Measurements from ENCODE around the gene PTTG1IP.

PTTG1IP gene

DNA sequence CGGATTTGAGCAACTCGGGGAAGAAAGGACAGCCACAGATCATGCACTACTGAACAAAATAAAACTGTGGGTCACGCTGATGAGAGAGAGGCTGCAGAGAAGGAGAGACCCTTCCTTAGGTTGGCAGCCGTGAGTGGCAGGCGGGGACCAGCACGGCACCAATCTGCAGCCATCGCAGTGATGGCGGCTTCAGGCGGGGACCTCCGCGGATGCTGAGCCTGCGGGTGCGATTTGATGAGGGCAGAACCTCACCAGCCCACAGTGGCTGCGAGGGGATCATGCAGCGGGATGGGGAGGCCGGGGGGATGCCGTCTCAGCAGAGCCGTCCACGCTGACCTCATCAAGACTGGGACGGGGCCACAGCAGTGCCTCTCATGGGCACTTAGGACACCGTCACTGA lies 35.4 kb upstream of the PTTG1IP start:
- no peak for DNase-seq

DNA sequence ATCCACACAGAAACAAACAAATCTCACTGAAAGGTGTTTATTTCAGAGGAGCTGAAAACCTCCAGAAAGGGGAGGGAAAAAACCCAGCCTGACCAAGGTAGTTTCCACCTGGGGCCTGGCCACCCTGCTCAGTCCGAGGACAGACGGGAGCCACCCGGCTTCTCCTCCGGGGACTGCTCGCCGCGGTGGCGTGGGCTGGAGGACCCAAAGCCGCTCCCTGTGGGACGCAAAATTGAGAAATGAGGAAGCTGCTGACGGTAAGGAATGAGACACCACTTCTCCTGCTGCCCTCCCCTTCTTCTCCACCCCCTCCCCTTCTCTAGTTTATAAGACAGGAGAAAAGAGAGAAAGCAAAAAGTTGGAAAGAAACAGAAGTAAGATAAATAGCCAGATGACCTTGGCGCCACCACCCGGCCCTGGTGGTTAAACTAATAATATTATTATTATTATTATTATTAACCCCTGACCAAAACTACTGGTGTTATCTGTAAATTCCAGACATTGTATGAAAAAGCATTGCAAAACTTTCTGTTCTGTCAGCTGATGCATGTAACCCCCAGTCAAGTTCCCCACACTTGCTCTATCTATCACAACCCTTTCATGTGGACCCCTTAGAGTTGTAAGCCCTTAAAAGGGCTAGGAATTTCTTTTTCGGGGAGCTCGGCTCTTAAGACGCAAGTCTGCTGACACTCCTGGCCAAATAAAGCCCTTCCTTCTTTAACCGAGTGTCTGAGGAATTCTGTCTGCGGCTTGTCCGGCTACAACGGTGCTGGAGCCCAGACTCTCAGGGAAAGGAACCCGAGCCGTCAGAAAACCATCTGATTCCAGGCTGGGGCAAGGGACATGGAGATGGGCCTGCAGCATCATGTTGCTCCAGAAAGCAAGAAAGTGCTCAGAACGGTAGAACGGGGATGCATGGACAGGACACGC lies 34.7 kb upstream of the PTTG1IP start:
- no peak for DNase-seq

DNA sequence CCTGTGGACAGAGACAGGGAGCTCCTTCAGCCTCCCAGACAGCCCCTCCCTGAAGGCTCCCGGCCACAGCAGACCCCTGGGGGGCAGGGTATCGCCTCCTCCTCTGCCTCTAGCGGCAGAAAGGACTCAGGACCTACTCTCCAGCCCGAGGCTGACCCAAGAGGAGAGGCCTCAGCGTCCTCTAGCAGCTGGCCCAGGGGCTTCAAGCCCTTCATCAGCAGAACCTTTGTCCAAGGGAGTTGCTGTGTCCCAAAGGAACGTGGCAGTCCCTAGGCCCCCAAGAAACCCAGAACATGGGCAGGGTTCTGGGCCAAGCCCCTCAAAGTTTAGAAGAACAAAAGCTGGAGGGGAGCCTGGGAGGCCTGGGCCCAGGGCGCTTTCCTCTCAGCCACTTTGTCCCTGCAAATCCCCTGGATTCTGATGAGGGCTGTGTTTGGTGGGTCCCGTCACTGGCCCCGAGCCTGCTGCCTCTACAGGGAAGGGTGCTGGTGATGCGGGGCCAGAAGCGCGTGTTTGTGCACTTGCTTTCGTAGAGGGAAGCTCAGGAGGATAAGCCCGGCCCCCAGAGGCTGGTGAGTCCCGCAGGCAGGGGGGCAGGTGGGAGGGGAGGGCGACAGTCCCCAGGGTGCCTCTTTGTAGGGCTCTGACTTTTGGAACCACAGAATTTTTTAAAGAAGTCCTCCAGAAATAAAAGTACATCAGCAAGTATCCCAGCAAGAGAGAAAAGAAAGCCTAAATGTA lies 33.9 kb upstream of the PTTG1IP start:
- no peak for DNase-seq

DNA sequence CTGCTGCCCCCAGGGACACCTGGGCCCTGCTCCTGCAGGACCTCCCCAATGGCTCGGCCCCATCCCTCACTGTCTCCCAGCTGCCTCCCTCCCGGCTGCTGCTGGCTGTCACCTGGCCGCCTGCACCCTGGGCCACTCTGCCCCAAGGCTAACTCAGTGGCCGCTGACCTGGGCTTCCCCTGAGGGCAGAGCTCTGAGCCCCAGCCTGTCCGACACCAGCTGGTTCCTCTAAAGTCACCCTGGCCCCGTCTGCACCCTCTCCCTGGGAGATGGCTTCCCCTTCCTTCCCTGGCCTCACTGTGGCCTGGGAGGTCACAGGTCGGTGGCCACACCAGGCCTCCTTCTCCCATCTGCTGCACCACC lies 32.2 kb upstream of the PTTG1IP start:
- DNase-seq, result no peak

DNA sequence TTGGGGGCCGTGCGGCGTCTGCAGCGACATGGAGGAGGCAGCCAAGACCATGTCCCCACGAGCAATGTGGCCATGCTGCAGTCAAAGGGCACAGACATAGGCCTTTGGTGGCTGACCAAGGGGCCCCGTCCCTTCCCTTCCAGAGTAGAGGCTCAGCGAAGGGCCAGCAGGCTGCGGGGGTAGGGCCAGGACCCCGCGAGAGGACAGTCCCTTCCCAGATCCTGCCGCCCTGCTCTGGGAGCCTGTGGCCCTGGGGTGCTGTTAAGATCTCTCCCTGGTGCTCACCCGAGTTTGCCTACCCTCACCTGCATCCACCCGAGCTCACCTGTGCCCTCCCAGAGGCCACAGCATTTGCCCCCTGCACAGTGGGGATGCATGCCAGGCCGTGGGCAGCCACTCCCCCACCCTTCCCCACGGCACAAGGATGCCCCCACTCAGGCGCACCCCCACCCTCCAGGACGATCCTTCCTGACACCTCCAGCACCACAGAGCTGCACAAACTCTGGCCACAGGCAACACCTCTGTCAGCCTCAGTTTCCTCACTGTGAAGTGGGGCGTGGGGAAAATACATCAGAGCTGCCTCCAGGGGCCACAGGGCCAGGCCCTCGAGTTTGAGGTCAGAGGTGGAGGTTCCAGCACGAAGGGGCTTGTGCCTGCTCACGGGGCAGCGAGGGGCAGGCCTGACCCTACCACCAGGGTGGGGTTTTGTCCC lies 31.7 kb upstream of the PTTG1IP start:
- no peak for DNase-seq

DNA sequence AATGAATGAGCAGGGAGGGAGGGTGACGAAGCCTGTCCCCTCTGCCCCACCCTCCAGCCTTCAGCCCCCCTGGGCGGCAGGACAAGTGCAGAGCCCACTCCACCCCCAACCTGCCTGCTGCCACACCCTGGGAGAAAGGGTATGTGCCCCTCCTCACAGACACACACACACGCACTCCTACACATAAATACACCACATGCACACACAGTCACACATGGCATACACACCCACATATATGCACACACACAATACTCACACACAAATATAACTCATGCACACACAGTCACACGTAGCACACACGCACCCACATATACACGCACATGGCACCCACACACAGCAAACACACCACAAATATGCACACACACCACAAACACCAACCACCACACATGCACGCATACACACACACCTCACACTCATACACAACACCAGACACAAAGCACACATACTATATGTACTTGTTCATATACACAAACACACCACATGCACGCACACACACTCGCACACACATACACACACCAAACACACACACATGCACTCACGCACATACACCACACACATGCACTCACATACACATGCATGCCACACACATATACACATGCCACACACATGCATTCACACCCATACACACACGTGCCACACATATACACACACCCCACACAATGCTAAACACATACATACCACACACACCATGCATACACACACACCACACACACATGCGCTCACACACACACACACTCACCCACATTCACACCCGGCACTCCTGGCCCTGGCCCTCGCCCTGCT lies 30.8 kb upstream of the PTTG1IP start:
- DNase-seq, result no peak

DNA sequence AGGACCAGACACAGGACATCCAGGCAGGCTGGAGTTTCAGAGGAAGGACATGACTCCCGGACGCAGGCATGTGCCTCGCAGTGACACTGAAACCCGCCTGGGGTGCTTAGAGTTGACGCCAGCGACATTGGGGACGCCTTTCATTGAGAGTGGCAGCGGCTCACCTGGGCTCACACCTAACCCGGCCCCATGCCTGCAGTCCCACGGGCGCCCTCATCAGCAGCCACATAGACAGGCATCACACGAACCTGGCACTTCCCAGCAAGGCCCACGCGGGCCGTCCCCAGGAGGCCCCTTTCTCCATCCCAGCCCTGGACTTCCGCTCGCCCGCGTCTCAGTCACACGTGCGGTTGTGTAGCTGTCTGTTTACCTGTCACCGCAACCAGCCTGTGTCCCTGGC lies 30.2 kb upstream of the PTTG1IP start:
- no peak for DNase-seq

DNA sequence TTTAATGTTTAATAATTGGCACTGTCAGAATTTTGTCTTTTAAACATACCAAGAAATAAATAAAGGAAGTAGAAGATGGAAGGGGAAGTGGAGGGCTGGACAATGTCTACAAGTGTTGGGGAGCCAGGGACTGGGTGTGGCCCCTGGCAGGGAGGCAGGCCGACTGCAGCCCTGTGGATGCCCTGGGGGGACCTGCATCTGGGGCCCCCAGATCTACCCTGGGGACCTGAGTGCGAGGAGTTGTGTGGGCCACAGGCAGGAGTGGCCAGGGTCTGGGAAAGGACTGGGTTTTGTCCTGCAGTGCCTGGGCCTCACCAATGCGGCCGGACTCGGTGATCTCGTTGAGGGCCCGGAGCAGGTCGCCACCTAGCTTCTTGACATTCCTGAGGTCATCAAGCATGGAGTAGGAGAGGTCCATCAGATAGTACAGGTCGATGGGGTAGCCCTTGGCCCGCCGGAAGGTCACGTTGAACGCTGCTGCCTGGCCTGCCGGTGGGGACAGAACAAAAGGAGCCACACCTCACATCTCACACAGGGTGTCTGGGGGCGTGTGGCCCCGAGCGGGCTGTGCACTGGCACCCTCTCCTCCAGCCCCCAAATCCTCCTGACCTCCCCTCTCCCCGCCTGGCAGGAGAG lies 29.7 kb upstream of the PTTG1IP start:
- DNase-seq, result no peak

DNA sequence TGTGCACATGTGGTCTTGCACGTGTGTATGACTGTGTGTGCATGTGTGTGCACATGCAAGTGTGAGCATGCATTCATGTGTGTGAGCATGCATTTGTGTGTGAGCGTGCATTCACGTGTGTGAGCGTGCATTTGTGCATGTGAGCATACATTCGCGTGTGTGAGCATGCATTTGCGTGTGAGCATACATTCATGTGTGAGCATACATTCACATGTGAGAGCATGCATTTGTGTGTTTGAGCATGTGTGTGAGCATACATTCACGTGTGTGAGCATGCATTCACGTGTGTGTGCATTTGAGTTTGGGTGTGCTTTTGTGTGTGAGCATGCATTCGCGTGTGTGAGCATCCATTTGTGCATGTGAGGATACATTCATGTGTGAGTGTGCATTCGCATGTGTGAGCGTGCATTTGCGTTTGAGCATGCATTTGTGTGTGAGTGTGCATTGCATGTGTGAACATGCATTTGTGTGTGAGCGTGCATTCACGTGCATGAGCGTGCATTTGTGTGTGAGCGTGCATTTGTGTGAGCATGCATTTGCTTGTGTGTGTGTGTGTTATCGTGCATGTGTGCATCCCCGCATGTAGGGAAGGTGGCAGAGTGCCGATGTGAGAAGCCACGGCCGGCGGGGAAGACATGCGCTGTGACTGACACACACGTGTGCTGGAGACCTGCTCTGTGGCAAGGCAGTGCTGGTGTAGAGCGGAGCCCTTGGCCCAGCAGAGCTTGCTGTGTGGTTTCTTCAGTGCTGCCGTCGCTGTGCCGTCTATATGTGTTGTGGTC lies 29.0 kb upstream of the PTTG1IP start:
- no peak for DNase-seq

DNA sequence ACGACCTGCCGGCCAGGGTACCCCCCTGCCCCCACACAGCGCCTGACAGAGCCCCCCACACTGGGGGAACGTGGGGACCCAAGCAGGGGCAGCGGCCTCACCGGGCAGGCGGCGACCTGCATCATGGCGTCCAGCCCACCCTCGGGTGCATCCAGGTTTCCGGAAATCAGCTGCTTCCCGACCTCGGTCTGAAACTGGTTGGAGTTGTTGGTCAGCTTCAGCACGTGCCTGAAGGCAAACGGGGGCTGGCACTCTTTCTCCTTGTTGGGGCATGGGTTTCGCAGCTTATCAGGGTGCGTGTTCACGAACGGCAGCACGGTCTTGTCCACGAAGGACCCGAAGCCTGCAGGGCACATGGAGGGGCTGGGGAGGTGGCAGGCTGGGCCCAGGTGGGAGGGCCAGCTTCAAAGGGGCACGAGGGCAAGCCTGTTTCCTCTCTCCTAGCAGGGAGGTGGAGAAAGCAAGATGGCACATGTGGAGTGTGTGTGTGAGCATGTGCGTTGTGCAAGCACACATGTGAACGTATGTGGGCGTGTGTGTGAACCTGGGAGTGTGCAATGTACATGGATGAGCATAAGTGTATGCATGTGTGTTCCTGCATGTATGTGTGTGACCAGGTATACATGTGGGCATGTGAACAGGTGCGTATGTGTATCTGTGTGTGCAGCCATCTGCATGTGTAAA lies 28.0 kb upstream of the PTTG1IP start:
- DNase-seq, result no peak

DNA sequence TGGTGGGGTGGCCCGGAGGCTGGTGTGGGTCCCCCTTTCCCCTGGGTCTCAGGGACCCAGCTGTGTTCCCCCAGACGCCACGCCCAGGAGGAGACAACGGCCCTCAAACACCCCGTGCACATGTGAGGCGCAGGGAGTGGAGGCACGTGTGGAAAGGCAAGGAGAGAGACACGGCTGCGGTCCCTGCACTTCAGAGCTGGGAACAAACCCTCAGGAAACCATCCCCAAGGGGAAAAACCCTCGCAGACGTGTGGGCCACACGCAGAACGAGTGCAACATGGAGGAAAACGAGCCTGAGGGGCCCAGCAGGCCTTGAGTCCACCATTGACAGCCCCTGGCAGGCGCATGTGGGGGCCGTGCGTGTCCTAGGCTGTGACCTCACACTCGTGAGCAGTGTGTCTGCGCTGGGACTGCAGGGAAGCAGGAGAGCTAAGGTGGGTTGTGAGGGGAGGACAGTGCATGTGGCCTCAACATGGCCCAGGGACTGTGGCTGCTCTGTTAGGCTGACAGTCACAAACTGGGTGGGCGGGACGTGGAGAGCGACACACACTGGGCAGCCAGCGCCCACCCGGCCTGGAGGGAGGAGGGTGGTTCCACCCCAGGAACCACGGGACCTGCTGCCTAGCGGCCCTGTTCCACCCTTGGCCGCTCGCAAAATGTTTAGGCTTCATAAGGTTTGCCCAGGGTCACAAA lies 27.2 kb upstream of the PTTG1IP start:
- DNase-seq, result no peak

DNA sequence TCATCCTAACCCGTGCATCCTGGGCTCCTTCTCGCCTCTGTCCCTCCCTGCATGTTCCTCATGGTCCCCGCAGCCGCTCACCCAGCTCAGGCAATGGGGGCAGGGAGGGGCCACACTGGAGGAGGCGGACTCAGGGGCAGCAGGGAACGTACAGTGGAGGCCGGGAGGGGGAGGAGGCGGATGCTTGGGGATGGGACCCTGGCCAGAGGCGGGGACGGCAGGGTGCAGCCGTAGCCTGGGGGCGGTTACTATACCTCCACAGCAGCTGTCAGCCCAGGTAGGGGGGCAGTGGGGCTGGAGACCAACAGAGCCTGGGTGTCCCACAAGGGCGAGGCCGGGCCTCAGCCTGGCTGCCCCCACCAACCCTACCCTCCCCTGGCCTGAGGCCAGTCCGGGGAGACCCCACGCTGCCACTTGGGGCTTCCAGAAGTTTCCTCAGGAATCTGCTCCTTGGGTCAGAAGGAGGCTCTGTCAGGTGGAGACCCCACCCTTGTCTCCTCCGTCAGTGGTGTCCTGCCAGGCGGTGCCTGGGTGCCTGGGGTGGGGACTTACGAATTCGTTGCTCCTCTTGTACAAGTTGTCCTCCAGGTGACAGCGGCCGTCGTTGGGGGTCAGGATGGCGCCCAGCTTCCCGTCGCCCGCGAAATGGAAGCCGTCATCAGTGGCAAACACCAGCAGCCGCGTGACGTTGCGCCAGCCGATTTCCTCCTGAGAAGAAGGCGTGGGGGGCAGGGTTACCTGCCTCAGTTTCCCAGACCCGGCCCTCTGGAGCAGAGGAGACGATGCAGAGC lies 26.5 kb upstream of the PTTG1IP start:
- no peak for DNase-seq

DNA sequence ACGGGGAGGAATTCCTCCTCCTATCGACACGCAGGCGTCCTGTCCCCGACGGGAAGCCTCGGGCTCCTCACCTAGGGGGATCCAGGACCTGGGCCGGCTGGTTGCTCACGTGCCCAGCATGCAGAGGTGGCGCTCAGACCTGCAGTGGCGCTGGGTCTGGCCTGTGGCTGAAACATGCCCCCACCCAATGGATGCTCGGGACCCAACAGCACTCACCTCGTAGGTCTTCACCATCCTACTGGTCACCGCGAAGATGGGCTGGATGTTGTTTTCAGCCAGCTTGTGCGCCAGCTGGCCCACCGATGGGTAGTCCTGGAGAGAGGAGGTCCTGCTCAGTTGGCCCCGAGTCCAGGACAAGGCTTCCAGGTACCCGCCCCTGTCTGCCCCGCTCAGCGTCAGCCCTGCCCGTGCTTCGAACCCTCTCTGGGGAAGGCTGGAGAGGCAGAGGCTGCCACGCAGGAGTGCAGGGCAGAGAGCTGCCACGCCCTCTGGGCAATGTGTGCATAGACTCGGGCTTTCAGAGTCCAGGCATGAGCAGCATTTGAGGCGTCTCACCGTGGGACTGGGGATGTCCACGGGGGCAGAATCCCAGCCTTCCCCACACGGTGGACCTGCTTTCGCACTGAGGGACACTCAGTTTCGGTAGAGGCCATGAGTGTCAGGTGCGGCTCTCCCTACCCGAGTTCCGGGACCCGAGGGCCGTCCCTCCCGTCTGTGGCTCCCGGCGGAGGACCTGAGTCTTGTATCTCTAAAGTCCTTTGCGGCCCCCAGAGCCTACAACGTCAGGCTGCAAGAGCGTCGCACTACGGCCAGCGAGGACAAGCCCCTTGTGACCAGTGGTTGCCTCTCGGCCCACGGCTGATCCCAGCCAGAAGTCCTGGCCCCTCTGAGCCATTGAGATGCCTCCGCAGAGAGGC lies 25.6 kb upstream of the PTTG1IP start:
- DNase-seq, result no peak

DNA sequence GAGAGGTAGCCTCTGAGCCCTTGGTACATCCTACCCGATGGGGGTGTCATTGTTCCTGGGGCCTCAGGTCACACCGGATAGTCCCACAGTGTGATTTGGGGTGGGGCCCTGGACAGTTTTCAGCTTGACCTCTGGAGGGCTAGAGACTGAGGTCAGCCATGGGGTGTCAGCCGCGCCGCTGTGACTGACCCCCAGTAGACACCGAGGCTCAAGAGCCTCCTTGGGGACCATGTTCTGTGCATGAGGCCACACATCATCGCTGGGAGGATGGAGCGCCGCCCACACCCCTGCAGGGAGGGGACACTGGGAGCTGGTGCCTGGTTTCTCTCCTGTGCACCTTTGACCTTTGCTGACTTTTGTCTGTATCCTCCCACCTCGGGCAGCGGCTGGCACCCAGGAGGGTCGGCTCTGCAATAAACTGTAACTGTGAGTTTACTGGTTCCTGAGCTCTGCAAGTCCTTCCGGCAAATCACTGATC lies 24.6 kb upstream of the PTTG1IP start:
- no peak for DNase-seq

DNA sequence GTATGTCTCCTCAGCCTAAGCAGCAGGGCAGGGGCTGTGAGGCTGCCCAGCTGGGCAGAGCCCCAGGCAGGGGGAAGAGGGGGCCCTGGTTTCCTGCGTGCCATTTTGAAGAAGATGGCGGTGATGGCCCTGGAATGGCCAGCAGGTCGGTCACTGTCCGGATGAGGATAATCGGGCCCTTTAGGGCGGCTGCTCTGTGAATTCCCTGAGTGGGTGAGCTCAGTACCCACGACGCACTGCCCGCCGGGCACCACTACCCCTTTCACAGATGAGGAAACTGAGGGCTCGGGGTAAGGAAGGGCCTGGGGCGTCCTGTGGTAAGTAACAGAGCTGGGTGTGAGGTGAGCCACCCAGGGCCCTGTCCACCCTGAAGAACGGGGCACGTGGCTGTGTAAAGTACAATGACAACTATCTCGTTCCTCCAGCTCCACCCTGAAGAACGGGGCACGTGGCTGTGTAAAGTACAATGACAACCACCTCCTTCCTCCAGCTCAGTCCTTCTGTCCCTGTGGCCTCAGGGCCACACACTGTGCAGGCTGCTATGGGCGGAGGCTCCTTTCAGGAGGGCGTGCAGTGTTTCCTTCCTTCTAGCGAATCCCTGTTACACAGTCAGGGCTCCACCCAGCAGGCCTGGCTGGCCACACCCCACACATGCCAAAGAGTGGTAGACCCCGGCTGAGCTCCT lies 24.0 kb upstream of the PTTG1IP start:
- no peak for DNase-seq

DNA sequence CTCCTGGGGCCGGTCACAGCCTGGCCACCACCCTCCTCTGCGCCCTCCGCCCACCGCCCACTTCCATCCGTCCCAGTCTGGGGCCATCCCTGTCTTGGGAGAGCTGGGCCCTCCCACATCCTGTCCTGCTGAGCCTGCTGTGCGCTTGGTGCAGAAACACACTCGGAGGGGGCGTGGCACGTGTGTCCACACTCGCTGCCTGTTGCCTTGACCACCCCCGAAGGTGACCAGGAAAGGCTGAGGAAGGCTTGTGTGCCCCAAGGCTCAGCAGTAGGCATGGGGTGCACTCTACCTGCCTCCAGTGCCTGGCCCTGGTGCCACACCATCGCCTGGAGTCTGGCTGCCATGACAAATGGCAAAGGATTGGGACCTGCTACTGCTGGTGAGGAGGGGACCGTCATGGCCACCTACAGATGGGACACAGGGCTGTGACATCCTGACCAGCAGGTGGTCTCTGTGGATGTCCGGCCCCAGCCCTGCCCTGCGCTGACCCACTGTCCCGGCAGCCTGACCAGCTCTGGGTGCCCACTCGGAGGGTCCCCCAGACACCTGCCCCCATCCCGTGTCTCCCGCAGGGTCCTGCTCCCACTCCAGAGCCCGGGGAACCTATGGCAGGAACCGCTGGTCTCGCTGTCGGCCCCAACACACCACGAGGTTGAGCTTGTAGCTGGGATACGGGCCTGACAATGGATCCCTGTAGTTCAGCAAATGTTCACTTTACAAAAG lies 23.2 kb upstream of the PTTG1IP start:
- DNase-seq, result no peak

DNA sequence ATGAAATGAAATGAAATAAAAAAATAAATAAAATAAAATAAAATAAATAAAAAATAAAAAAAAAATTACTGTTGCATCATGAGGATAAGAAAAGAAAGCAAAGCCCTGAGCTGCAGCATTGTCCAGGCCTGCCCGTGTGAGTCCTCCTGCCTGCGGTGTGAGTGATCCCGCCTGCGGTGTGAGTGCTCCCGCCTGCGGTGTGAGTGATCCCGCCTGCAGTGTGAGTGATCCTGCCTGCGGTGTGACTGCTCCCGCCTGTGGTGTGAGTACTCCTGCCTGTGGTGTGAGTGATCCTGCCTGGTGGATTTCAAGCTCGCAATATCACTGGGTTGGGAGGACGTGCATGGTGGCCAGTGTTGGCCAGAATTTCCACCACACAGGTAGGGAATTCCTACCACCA lies 22.4 kb upstream of the PTTG1IP start:
- DNase-seq, result no peak

Data from activated CD4-positive, alpha-beta T cell treated with anti-CD3 and anti-CD28 coated beads, Interleukin-2, amount 50 U/mL, for 4 hours (primary cell).